ENCODE measurements around the gene KIAA1191.

DNA sequence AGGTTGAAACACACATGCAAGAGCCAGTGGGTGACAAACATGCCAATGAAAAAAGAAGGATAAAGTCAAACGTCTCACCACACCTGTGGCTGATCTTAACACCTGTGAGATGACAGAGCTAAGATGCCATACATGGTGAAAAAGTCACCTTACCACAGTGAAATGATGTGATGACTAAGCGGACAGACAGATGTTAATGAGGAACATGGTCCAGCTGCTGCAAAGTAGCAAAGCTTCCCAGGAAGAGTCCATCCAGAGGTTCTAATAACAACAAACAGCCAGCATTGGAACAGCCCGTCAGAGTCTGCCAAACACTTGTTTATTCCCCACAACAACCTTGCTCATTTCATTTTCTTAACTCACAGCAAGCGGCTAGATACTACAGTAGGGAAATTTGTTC lies 1.9 kb downstream of the KIAA1191 start:
- TF ChIP-seq ZNF274 (IDR thresholded peaks at IDR 0.05; ENCODE audit: borderline replicate concordance, extremely low read depth, low read length) (no peak), POLR2A (IDR thresholded peaks at IDR 0.05; ENCODE audit: control extremely low read depth in 1 of 2, low read depth in 2 of 2, low read length in 2 of 2) (no peak), POLR2AphosphoS5 (IDR thresholded peaks at IDR 0.05; ENCODE audit: low read depth, low read length) (no peak), EZH2 (IDR thresholded peaks at IDR 0.05; ENCODE audit: low read depth, low read length, severe bottlenecking) (no peak), RAD21 (IDR thresholded peaks at IDR 0.05 in 1 of 2, conservative IDR thresholded peaks at IDR 0.05 in 1 of 2; ENCODE audit: low read depth in 2 of 2, low read length in 2 of 2) (no peak), YY1 (IDR thresholded peaks at IDR 0.05; ENCODE audit: low read depth, low read length) (no peak), RBBP5 (IDR thresholded peaks at IDR 0.05; ENCODE audit: borderline replicate concordance, low read depth, low read length) (no peak), TBP (IDR thresholded peaks at IDR 0.05; ENCODE audit: low read depth, low read length) (no peak), RFX5 (IDR thresholded peaks at IDR 0.05; ENCODE audit: borderline replicate concordance, low read depth, low read length) (no peak)
- TF ChIP-seq, protein P1, sequence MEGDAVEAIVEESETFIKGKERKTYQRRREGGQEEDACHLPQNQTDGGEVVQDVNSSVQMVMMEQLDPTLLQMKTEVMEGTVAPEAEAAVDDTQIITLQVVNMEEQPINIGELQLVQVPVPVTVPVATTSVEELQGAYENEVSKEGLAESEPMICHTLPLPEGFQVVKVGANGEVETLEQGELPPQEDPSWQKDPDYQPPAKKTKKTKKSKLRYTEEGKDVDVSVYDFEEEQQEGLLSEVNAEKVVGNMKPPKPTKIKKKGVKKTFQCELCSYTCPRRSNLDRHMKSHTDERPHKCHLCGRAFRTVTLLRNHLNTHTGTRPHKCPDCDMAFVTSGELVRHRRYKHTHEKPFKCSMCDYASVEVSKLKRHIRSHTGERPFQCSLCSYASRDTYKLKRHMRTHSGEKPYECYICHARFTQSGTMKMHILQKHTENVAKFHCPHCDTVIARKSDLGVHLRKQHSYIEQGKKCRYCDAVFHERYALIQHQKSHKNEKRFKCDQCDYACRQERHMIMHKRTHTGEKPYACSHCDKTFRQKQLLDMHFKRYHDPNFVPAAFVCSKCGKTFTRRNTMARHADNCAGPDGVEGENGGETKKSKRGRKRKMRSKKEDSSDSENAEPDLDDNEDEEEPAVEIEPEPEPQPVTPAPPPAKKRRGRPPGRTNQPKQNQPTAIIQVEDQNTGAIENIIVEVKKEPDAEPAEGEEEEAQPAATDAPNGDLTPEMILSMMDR (IDR thresholded peaks at IDR 0.05; ENCODE audit: control extremely low read depth in 1 of 3, insufficient read depth in 1 of 3, low read depth in 1 of 3, low read length in 3 of 3): no peak
- TF ChIP-seq, protein P2, sequence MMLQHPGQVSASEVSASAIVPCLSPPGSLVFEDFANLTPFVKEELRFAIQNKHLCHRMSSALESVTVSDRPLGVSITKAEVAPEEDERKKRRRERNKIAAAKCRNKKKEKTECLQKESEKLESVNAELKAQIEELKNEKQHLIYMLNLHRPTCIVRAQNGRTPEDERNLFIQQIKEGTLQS (IDR thresholded peaks at IDR 0.05; ENCODE audit: insufficient read depth, low read depth, low read length): no peak
